HUES48 (cell line): ENCODE measurements around the gene CHRM1.
"Not testable (repeated sequence)": the region's sequence is repeated elsewhere in the genome, so short reads cannot be mapped to it uniquely, and the experiment has no call there.

ENCODE experiments used
- H3K27ac ChIP-seq: one replicate; pipeline ENCODE4 v1.7.0; 2013; ENCODE audit warnings: low read depth, low read length, inconsistent platforms
- H3K27me3 ChIP-seq: 2 replicates; pipeline ENCODE4 v1.6.1; 2013; ENCODE audit warnings: mild to moderate bottlenecking, low read length; ENCODE audit not compliant: control insufficient read depth, insufficient read depth
- H3K36me3 ChIP-seq: 2 replicates; pipeline ENCODE4 v1.6.1; 2013; ENCODE audit warnings: low read length; ENCODE audit not compliant: control insufficient read depth, insufficient read depth
- H3K4me1 ChIP-seq: 2 replicates; pipeline ENCODE4 v1.6.1; 2013; ENCODE audit warnings: mild to moderate bottlenecking, low read length; ENCODE audit not compliant: control insufficient read depth, insufficient read depth
- H3K4me3 ChIP-seq: 2 replicates; pipeline ENCODE4 v1.5.1; 2013; ENCODE audit warnings: mild to moderate bottlenecking, low read depth, low read length
- H3K9ac ChIP-seq: 2 replicates; pipeline ENCODE4 v1.6.1; 2013; ENCODE audit warnings: mild to moderate bottlenecking, low read depth, low read length, moderate library complexity
- H3K9me3 ChIP-seq: 2 replicates; pipeline ENCODE4 v1.6.1; 2013; ENCODE audit warnings: low read length; ENCODE audit not compliant: control insufficient read depth, insufficient read depth

Gene CHRM1

GRCh38 chr11:62921201-62921572 is at the start of gene CHRM1:
Gene CHRM1 (minus strand): TSS chr11:62921363. CDS start chr11:62911100, 10,263 bp downstream.
- no peak within 1 kb of the TSS for H3K4me3 ChIP-seq
- H3K36me3 ChIP-seq: no peaks in the 10 kb centered on the region
- no peak within 1 kb of the TSS for H3K27ac ChIP-seq
- H3K9ac ChIP-seq: no peak within 1 kb of the TSS
- no peaks in the 10 kb centered on the region for H3K9me3 ChIP-seq
- H3K4me1 ChIP-seq: peaks cover 3% of the 10 kb centered on the region
- peaks cover 50% of the 10 kb centered on the region for H3K27me3 ChIP-seq

- no peaks in the 10 kb centered on the region; the same call in 1 of the 2 replicates for H3K4me1 ChIP-seq
- H3K27ac ChIP-seq: no peak overlapping the region
- no peaks in the 10 kb centered on the region for H3K36me3 ChIP-seq
- H3K4me3 ChIP-seq: no peak overlapping the region
- no peaks in the 10 kb centered on the region for H3K27me3 ChIP-seq
- H3K9me3 ChIP-seq: no peaks in the 10 kb centered on the region
- no peak overlapping the region for H3K9ac ChIP-seq
Measured at GRCh38 chr11:62965574-62965973, 44.4 kb upstream of the CHRM1 start.

GRCh38 chr11:62962391-62962790 is 41.2 kb upstream of the CHRM1 start:
- no peak overlapping the region for H3K27ac ChIP-seq
- no peaks in the 10 kb centered on the region for H3K27me3 ChIP-seq
- H3K9me3 ChIP-seq: no peaks in the 10 kb centered on the region
- H3K9ac ChIP-seq: no peak overlapping the region
- no peak overlapping the region for H3K4me3 ChIP-seq
- no peaks in the 10 kb centered on the region for H3K36me3 ChIP-seq
- H3K4me1 ChIP-seq: no peaks in the 10 kb centered on the region; the same call in 1 of the 2 replicates

- H3K27me3 ChIP-seq: no peaks in the 10 kb centered on the region
- H3K9ac ChIP-seq: no peak overlapping the region
- H3K9me3 ChIP-seq: no peaks in the 10 kb centered on the region
- no peak overlapping the region for H3K27ac ChIP-seq
- no peak overlapping the region for H3K4me3 ChIP-seq
- H3K4me1 ChIP-seq: no peaks in the 10 kb centered on the region; the same call in 1 of the 2 replicates
- H3K36me3 ChIP-seq: no peaks in the 10 kb centered on the region
Measured at GRCh38 chr11:62961017-62961570, 39.9 kb upstream of the CHRM1 start.

GRCh38 chr11:62959422-62959980 is 38.3 kb upstream of the CHRM1 start:
- H3K9ac ChIP-seq: no peak overlapping the region
- no peaks in the 10 kb centered on the region; the same call in 1 of the 2 replicates for H3K4me1 ChIP-seq
- no peaks in the 10 kb centered on the region for H3K9me3 ChIP-seq
- H3K27ac ChIP-seq: no peak overlapping the region
- no peaks in the 10 kb centered on the region for H3K27me3 ChIP-seq
- no peaks in the 10 kb centered on the region for H3K36me3 ChIP-seq
- no peak overlapping the region for H3K4me3 ChIP-seq

GRCh38 chr11:62958547-62959421 is 37.6 kb upstream of the CHRM1 start:
- Histone ChIP-seq H3K27me3 (no peaks in the 10 kb centered on the region), H3K9ac (no peak overlapping the region), H3K4me3 (no peak overlapping the region), H3K4me1 (no peaks in the 10 kb centered on the region; the same call in 1 of the 2 replicates), H3K9me3 (no peaks in the 10 kb centered on the region), H3K36me3 (no peaks in the 10 kb centered on the region), H3K27ac (no peak overlapping the region)

- H3K4me3 ChIP-seq: no peak overlapping the region
- no peak overlapping the region for H3K27ac ChIP-seq
- no peaks in the 10 kb centered on the region; the same call in 1 of the 2 replicates for H3K4me1 ChIP-seq
- H3K27me3 ChIP-seq: no peaks in the 10 kb centered on the region
- no peaks in the 10 kb centered on the region for H3K36me3 ChIP-seq
- H3K9ac ChIP-seq: no peak overlapping the region
- no peaks in the 10 kb centered on the region for H3K9me3 ChIP-seq
Measured at GRCh38 chr11:62957147-62957546, 36.0 kb upstream of the CHRM1 start.

- no peak overlapping the region for H3K4me3 ChIP-seq
- no peak overlapping the region for H3K9ac ChIP-seq
- no peaks in the 10 kb centered on the region for H3K27me3 ChIP-seq
- H3K36me3 ChIP-seq: no peaks in the 10 kb centered on the region
- no peak overlapping the region for H3K27ac ChIP-seq
- H3K4me1 ChIP-seq: no peaks in the 10 kb centered on the region
- H3K9me3 ChIP-seq: no peaks in the 10 kb centered on the region
Measured at GRCh38 chr11:62954478-62954877, 33.3 kb upstream of the CHRM1 start.

GRCh38 chr11:62953811-62954210 is 32.6 kb upstream of the CHRM1 start:
- no peak overlapping the region for H3K27ac ChIP-seq
- H3K9ac ChIP-seq: no peak overlapping the region
- H3K4me3 ChIP-seq: no peak overlapping the region
- no peaks in the 10 kb centered on the region for H3K27me3 ChIP-seq
- H3K36me3 ChIP-seq: no peaks in the 10 kb centered on the region
- no peaks in the 10 kb centered on the region for H3K4me1 ChIP-seq
- H3K9me3 ChIP-seq: no peaks in the 10 kb centered on the region

- Histone ChIP-seq H3K4me1 (no peaks in the 10 kb centered on the region), H3K36me3 (no peaks in the 10 kb centered on the region), H3K9me3 (no peaks in the 10 kb centered on the region), H3K27ac (no peak overlapping the region), H3K27me3 (no peaks in the 10 kb centered on the region), H3K4me3 (no peak overlapping the region), H3K9ac (no peak overlapping the region)
Measured at GRCh38 chr11:62948765-62949320, 27.7 kb upstream of the CHRM1 start.

GRCh38 chr11:62945538-62945937 is 24.4 kb upstream of the CHRM1 start:
- not testable (repeated sequence) for H3K27me3 ChIP-seq, H3K4me3 ChIP-seq

More at GRCh38 chr11:62945538-62945937, 24.4 kb upstream of the CHRM1 start:
- H3K9me3 ChIP-seq, H3K27ac ChIP-seq, H3K36me3 ChIP-seq, H3K4me1 ChIP-seq, H3K9ac ChIP-seq: not testable (repeated sequence)
